SJCRH30 (cell line): ENCODE data around the gene BUB1. TPM values are rescaled to one million over a fixed set of nuclear protein-coding genes. Genes with fewer than 3 reads are reported as not detected.
"Not testable (repeated sequence)": the region's sequence is repeated elsewhere in the genome, so short reads cannot be mapped to it uniquely, and the experiment has no call there.

Experiments
- DNase-seq, 2 experiments: peaks; one replicate each; pipeline ENCODE4 v3.0.0-alpha.2; 2015 to 2020
- H3K27ac ChIP-seq: fragments of 250-450 bp; sonication (Bioruptor Pico); 2 replicates; pipeline ENCODE4 v1.5.1; 2020; ENCODE audit warnings: mild to moderate bottlenecking, moderate library complexity
- H3K27me3 ChIP-seq: fragments of 250-450 bp; sonication (Bioruptor Pico); 2 replicates; pipeline ENCODE4 v1.5.1; 2020; ENCODE audit warnings: mild to moderate bottlenecking, moderate library complexity
- H3K36me3 ChIP-seq: fragments of 250-450 bp; sonication (Bioruptor Pico); 2 replicates; pipeline ENCODE4 v1.5.1; 2020; ENCODE audit warnings: mild to moderate bottlenecking, moderate library complexity
- H3K4me1 ChIP-seq: fragments of 250-450 bp; sonication (Bioruptor Pico); 2 replicates; pipeline ENCODE4 v1.5.1; 2020; ENCODE audit warnings: mild to moderate bottlenecking, moderate library complexity
- H3K4me3 ChIP-seq: fragments of 250-450 bp; sonication (Bioruptor Pico); 2 replicates; pipeline ENCODE4 v1.5.1; 2020; ENCODE audit warnings: mild to moderate bottlenecking, moderate library complexity
- H3K9me3 ChIP-seq: fragments of 250-450 bp; sonication (Bioruptor Pico); replicated peaks from 2 replicates; pipeline ENCODE4 v1.5.1; 2020; ENCODE audit warnings: mild to moderate bottlenecking, moderate library complexity
- total RNA-seq: library from RNA; depleted of rRNA; stranded (reverse); fragments of >200 nt; shearing (Covaris generic); gene quantifications from 2 replicates; pipeline ENCODE4 v1.2.3, GENCODE V29; 2014; rRNA removed

The BUB1 gene
- total RNA-seq, 1 experiment from 2014 or later, result 118 TPM

DNA sequence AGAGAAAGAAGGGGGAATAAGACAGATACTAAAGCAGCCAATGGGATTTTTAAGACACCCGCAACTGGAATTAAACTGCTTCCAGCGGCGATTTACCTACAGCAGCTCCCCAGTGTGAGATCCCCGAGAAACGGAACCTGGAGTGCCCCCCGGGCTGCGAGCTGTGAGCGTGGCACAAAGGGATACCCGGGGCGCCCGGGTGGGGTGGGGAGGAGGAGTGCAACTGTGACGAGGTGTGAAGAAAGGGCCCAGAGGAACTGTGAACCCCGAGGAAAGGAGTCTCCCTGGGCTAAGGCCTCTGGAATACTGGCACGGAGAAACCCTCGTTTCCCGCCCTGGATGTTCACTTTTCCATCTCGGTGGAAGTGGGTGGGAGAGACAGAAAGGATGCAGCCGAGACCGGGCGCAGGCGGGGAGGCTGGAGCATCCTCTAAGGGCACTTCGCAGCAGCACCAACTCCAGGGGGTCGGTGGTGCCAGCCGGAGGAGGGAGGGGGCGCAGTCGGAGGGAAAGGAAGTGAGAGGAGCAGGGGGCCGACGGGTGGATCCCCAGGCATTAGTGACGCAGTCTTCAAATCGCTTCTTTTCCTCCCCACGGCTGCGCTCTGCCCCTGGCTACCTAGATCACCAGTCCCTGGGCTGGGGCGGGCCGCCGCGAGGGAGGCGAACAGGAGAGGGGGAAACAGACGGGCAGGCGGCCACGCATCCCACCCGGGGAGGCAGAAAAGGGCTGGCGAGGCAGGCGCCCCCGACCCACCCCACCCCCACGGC lies 67.8 kb downstream of the BUB1 start:
- H3K27me3 ChIP-seq, H3K36me3 ChIP-seq, DNase-seq, H3K27ac ChIP-seq, H3K4me1 ChIP-seq, H3K4me3 ChIP-seq, H3K9me3 ChIP-seq: not testable (repeated sequence)

DNA sequence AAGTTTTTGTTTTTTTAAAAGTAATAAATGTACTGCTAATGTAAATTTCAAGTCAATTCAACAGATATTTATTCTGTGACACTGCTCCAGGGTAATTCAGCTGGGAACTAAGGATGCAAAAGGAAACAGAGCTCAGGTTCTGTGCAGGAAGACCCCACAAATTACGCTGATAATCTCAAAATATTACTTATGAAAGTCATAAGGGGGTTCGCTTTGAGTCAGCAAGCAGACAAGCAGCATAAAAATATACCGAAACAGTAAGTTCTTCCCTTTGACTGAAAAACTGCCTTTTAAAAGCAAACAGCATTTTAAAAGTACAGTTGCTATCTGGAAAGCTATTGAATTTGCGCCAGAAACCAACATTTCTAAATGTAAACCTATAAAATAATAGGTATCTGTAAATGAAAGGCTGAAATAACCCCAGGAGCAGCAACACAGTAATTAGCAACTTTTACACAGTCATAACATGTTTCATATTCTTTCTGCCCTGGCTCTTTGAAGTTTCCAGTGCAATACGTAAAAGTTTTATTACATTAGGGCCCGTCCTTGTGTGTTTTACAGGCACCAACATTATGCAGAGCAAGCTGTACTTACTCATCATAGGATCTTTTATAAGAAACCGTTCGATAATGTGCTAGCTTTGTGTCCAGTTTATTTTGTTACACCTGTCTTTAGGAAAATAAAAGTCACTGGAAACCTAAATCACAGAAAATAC lies 68.9 kb downstream of the BUB1 start:
- not testable (repeated sequence) for DNase-seq, H3K27me3 ChIP-seq, H3K4me1 ChIP-seq, H3K4me3 ChIP-seq, H3K27ac ChIP-seq, H3K9me3 ChIP-seq, H3K36me3 ChIP-seq

DNA sequence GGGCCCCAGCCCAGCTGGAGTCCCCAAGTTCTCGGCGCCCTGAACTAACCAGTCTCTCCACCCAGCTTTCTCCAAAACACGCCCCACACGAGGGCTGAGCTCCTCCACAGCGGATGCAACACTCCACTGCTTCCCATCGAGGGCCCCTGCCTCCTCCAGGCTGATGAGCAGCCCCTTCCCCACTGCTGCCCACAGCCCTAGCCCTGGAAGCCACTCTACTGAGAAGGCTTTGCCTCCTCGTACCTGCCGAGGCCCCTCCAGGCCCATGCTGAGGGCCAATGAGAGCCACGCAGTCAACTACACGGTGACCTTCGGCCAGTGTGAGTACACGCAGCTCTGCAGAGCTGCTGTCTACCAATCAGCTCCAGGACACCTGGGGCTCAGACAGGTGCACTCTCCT lies 72.8 kb downstream of the BUB1 start:
- not testable (repeated sequence) for H3K4me1 ChIP-seq, H3K27me3 ChIP-seq, H3K36me3 ChIP-seq, H3K9me3 ChIP-seq, H3K27ac ChIP-seq, H3K4me3 ChIP-seq
- peak in 1 of 2 experiments; percentile 2 for DNase-seq

DNA sequence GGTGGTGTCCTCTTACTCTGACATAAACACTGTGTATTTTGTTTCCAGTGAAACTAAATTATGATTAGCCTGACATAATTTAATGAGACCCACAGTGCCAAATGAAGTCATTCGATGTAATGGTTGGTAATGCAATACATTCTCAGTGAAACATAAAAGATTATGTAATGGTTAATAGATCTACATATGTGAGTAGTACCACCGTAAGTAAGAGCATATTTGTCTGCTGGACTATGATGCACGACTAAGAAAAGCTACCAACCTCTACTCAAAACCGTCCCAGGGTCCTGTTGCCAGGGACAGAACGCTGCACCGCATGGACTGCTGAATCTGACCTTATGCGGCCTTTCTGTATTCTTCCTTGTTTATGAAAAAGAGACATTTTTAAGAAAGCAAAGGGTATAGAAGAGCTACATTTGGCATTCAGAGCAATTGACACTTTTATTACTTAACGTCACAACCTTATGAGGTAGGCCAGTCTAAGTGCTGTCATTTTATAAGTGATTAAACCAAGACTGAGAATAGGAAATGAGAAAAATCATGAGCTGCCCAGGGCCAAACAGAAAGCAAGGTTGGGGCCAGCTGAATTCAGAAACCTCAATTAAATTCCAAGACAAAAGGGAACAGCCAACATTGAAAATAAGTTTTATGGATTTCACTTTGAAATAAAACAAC lies 73.8 kb downstream of the BUB1 start:
- not testable (repeated sequence) for H3K4me3 ChIP-seq, H3K27ac ChIP-seq, H3K4me1 ChIP-seq, H3K27me3 ChIP-seq, DNase-seq, H3K36me3 ChIP-seq, H3K9me3 ChIP-seq

DNA sequence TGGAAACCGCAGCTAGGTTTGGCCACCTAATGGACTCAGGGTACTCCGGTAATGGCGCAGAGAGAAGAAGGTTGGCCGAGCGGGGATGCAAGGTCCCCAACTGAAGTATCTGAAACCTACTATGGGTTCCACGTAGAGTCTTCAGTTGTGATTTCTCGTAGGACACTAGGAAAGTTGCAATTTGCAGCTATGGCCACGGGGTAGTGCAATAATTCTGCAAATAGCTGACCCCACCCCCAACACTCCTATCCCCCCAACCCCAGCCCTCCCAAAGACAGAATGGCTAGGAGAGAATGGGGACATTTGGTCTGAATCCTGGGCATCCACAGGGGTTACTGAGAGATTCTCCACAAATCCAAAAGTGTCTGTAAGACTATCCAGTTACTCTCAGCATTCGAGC lies 75.7 kb downstream of the BUB1 start:
- not testable (repeated sequence) for H3K27ac ChIP-seq, H3K4me1 ChIP-seq, H3K4me3 ChIP-seq, H3K9me3 ChIP-seq, DNase-seq, H3K36me3 ChIP-seq, H3K27me3 ChIP-seq

DNA sequence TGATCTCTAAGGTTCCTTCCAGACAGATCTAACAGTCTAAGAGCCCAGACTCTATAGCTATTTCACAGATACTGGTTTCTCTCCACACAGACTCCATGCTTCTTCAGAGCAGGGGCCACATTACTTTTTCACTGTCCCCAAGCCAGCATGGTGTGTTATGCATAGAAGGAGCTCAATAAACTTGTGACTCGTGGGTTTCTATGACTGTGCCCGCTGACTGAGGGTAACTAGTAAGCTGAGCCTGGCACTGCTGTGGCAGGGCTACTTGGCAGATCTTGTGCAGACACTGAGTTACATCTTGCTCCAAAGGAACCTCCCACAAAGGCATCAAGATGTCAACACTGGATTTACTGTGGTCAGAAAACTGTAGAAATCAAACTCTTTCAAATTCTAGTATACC lies 85.9 kb downstream of the BUB1 start:
- H3K4me1 ChIP-seq, H3K4me3 ChIP-seq, H3K36me3 ChIP-seq, H3K27me3 ChIP-seq, H3K27ac ChIP-seq, DNase-seq, H3K9me3 ChIP-seq: not testable (repeated sequence)

DNA sequence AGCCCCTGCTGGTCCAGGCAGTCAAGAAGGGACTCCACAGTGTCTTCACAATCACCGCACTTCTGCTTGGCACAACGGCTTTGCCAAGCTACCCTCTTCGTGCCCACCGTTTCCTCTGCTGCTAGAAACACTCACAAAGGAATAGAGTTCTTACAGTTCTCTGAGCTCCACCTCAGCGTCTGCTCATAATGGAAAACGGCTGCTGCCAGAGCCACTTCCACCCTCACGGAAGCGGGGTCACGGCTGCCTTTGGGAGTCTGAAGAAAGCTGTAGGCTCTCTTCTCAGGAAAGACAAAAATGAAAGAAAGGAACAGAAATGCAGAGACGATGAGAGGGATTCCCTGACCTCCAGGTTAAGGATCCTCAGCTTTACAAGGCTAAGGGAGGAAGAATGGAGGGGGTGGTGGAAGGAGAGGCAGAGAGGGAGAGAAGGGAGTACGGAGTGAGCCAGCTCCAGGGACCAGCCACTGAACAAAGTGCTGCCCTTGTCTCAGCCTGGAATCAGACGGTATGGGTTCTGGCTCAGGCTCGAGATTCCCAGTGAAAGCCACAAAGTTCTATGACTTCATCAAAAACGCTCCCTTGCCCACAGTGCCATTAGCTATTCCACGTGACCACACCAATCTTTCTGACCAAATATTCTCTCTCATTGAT lies 88.1 kb downstream of the BUB1 start:
- H3K27ac ChIP-seq, H3K4me1 ChIP-seq, H3K36me3 ChIP-seq, H3K4me3 ChIP-seq, DNase-seq, H3K27me3 ChIP-seq, H3K9me3 ChIP-seq: not testable (repeated sequence)

DNA sequence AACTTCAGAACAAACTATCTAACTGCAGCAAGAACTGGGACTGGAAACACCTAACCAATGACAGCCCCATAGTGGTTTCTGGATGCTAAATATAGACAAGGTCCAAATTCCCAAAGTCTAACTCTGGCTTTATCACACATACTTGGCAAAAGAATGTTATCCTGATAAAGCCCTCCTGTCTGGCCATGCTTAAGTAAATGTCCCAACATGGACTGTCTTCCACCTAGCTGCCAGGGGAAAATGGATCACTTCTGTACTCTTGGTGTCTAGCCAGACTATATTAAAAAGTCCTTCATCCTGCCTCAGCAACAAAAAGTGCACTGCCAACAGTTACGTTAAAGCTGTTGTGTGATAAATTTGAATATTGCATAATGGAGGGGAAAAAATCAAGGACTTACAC lies 89.3 kb downstream of the BUB1 start:
- H3K27me3 ChIP-seq, H3K9me3 ChIP-seq, H3K4me1 ChIP-seq, H3K36me3 ChIP-seq, DNase-seq, H3K4me3 ChIP-seq, H3K27ac ChIP-seq: not testable (repeated sequence)

Other genes with a start within 250 kb of the BUB1 start
- gene LIMS4, start 205.2 kb downstream of the BUB1 start, total RNA-seq, result 1.5 and 2.0 TPM in 2 replicates
- gene RGPD6, start 100.8 kb downstream of the BUB1 start, total RNA-seq, result 32.2 and 34.6 TPM in 2 replicates
- gene ACOXL, start 54.5 kb upstream of the BUB1 start, total RNA-seq, result not detected in 2 replicates